Right atrium auricular region (tissue), 2 donors: Measurements from ENCODE around the gene RNU7-1. TPM values are rescaled to one million over a fixed set of nuclear protein-coding genes. Genes with fewer than 3 reads are reported as not detected.
A peak's percentile ranks its signal among the peaks of the same experiment; 100 is the strongest.

Experiments
- DNase-seq: peaks from one replicate; pipeline ENCODE4 v3.0.0-alpha.2; 2019; ENCODE audit warnings: low spot score
- H3K27ac ChIP-seq, 2 donors: fragments of 200-600 bp; sonication (generic); 1 replicate in 1 of 2; 2 replicates in 1 of 2; pipeline ENCODE4 v1.5.1; 2016 to 2019
- H3K27me3 ChIP-seq, 2 donors: fragments of 200-600 bp; sonication (generic); one replicate each; pipeline versions ENCODE4 v1.5.1 to v1.6.0; 2017 to 2019
- H3K36me3 ChIP-seq: fragments of 200-600 bp; sonication (generic); one replicate; pipeline ENCODE4 v1.5.1; 2016
- H3K4me1 ChIP-seq, 2 donors: fragments of 200-600 bp; sonication (generic); one replicate each; pipeline versions ENCODE4 v1.5.1 to v1.6.0; 2017 to 2019
- H3K4me3 ChIP-seq, 2 donors: fragments of 200-600 bp; sonication (generic); 1 replicate in 1 of 2; 2 replicates in 1 of 2; pipeline ENCODE4 v1.5.1; 2017 to 2019; ENCODE audit warnings: mild to moderate bottlenecking in 1 of 2, moderate library complexity in 1 of 2
- H3K9me3 ChIP-seq, 2 donors: fragments of 200-600 bp; sonication (generic); one replicate each; pipeline ENCODE4 v1.5.1; 2019
- total RNA-seq, 2 donors: library from RNA; depleted of rRNA; stranded (reverse); fragments of >200 nt; gene quantifications; one replicate each; pipeline ENCODE4 v1.1.0, GENCODE V29; 2016
- TF ChIP-seq, protein P1 (sequence below), 2 donors: fragments of 200-600 bp; sonication (generic); IDR thresholded peaks; one replicate each; pipeline ENCODE4 v1.5.1; 2019; ENCODE audit warnings: antibody characterized with exemption in 2 of 2

The RNU7-1 gene
- total RNA-seq, 2 donors from 2014 or later: not detected

DNA sequence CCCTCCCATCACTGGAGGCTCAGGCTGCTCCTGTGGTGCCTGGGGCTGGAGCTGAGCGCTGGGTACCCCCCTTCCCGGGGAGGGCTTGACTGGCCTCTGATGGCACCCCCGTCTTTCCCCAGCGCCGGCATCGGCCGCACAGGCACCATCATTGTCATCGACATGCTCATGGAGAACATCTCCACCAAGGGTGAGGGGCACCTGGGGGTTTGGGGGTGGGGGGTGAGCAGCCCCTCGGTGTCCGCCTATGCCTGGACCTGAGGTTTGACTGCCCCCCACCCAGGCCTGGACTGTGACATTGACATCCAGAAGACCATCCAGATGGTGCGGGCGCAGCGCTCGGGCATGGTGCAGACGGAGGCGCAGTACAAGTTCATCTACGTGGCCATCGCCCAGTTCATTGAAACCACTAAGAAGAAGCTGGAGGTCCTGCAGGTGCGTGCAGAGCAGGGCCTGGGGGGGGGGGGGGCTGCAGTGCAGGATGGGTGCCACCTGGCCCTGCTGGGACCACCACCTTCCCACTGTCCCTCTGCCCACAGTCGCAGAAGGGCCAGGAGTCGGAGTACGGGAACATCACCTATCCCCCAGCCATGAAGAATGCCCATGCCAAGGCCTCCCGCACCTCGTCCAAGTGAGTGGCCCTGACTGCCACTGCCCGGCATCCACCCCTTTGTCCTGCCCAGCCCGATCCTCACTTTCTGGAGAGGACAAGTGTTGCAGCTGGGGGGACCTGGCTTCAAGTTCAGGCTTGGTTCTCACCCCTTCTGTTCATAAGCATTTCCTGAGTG is 16.4 kb downstream of the RNU7-1 start:
- Histone ChIP-seq H3K36me3 (no peaks in the 10 kb centered on the region), H3K4me3 (no peak overlapping the region), H3K9me3 (no peaks in the 10 kb centered on the region), H3K4me1 (peaks cover 0 to 48% of the 10 kb centered on the region in 2 donors), H3K27me3 (no peaks in the 10 kb centered on the region), H3K27ac (peak overlapping the region; percentile 35 to 74)
- no peak for DNase-seq
- TF ChIP-seq, protein P1, sequence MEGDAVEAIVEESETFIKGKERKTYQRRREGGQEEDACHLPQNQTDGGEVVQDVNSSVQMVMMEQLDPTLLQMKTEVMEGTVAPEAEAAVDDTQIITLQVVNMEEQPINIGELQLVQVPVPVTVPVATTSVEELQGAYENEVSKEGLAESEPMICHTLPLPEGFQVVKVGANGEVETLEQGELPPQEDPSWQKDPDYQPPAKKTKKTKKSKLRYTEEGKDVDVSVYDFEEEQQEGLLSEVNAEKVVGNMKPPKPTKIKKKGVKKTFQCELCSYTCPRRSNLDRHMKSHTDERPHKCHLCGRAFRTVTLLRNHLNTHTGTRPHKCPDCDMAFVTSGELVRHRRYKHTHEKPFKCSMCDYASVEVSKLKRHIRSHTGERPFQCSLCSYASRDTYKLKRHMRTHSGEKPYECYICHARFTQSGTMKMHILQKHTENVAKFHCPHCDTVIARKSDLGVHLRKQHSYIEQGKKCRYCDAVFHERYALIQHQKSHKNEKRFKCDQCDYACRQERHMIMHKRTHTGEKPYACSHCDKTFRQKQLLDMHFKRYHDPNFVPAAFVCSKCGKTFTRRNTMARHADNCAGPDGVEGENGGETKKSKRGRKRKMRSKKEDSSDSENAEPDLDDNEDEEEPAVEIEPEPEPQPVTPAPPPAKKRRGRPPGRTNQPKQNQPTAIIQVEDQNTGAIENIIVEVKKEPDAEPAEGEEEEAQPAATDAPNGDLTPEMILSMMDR (IDR thresholded peaks at IDR 0.05): no peak

DNA sequence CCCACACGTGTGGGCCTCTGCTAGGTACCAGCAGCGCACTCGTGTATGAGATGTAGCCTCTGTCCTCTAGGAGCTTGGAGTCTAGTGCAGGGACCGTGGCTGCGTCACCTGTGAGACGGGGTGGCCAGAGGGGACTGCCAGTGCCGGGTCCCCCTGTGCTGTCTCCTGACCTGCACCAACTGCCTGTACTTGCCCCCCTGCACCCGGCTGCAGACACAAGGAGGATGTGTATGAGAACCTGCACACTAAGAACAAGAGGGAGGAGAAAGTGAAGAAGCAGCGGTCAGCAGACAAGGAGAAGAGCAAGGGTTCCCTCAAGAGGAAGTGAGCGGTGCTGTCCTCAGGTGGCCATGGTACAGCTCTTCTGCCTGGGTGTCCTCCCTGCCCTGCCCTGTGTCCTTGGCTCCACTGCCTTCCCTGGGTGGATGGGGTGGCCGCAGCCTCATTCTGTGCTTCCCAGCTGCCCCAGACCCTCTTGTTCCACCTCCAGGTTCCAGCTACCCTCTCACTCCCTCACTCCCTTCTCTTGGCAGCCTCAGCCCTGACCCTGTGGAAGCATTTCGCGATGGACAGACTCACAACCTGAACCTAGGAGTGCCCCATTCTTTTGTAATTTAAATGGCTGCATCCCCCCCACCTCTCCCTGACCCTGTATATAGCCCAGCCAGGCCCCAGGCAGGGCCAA is 17.1 kb downstream of the RNU7-1 start:
- peaks cover 0 to 51% of the 10 kb centered on the region in 2 donors for H3K4me1 ChIP-seq
- no peak for DNase-seq
- H3K27me3 ChIP-seq: no peaks in the 10 kb centered on the region
- TF ChIP-seq, protein P1 (IDR thresholded peaks at IDR 0.05): no peak
- H3K36me3 ChIP-seq: peaks cover 6% of the 10 kb centered on the region
- H3K9me3 ChIP-seq: no peaks in the 10 kb centered on the region
- no peak overlapping the region for H3K4me3 ChIP-seq
- H3K27ac ChIP-seq: peak overlapping the region; percentile 67 to 74

DNA sequence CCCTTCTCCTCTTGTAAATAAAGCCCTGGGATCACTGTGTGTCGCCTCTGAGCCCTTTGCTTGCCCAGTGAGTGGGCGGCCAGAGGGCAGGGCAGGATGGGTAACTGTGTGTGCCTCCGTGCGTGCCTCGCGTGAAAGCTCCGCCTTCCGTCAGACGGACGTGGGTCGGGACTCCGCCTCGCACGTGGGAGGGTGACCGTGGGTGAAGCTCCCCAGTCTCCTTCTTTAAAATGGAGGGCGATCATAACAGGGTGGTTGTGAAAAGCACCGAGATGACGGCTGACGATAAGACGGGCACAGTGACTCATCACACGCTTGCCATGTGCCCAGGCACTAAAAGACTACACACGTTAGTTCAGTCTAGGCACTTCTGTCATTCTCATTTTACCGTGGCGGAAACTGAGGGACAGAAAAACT is 17.7 kb downstream of the RNU7-1 start:
- H3K27me3 ChIP-seq: no peaks in the 10 kb centered on the region
- peak overlapping the region in 1 of 2 donors; percentile 27 for H3K4me3 ChIP-seq
- peak; percentile 79 for DNase-seq
- H3K36me3 ChIP-seq: peaks cover 12% of the 10 kb centered on the region
- no peaks in the 10 kb centered on the region for H3K9me3 ChIP-seq
- peak overlapping the region; percentile 67 to 74 for H3K27ac ChIP-seq
- TF ChIP-seq, protein P1 (IDR thresholded peaks at IDR 0.05): no peak
- H3K4me1 ChIP-seq: peaks cover 0 to 51% of the 10 kb centered on the region in 2 donors

DNA sequence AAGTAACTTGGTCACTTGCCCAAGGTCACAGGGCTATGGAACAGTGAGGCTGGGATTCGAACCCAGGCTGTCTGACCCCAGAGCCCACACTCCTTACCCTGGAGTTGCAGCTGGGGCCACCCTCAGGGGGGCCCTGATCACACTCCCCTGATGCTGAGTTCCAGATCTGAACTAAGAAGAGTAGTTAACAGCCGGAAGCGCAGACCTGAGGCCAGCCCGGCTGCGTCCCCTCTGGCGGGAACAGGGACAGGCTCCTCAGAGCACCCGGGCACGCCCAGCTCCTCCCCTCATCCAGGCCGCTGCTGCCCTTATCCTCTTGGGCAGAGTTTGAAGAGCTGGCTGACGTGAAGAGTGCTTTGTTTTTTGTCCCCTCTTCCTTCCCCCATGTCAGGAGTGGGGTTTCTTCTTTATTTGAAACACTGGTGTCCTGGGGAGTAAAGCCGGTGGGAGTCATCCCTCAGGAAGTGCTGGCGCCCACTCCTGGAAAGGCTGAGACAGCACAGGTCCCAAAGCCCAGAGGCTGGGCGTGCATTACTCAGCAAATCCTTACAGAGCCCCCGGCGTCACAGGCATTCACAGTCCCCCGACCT is 18.2 kb downstream of the RNU7-1 start:
- H3K4me3 ChIP-seq: peak overlapping the region in 1 of 2 donors; percentile 27
- DNase-seq: peak; percentile 86
- H3K27ac ChIP-seq: peak overlapping the region; percentile 67 to 74
- no peaks in the 10 kb centered on the region for H3K27me3 ChIP-seq
- TF ChIP-seq, protein P1 (IDR thresholded peaks at IDR 0.05): peak; percentile 41 to 53
- peaks cover 17% of the 10 kb centered on the region for H3K36me3 ChIP-seq
- H3K4me1 ChIP-seq: peaks cover 0 to 51% of the 10 kb centered on the region in 2 donors
- no peaks in the 10 kb centered on the region for H3K9me3 ChIP-seq

DNA sequence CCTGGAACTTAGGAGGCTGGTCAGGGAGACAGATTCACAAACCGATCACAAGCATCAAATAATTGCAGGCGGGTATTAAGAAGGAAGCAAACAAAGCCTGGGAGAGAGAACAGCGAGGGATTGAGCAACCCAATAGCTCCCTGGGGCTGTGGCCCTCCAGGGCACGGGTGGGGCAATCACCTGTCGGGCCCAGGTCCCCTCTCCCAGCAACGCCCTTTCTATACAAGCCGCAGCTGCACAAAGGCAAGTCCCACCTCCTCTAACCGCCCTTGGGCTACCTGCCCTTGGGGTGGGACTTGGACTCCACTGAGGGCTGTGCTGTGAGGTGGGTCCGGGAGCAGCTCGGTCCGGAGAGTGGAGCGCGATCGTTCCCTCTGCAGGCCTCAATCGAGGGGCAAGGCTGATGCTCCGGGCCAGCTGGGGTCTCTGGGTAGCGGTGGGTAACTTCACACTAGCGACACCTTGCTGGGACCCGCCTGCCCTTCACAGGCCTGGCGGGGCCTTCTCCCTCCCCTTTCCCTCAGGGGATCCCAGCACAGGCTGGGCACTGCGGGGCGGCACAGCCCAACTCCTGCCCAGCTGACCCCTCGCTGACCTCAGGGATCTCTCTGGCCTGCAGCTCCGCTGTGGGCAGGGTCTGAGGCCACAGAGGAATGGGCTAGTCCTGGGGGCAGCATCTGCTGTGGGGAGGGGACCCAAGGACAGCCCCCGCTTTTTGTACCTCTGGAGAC is 18.8 kb downstream of the RNU7-1 start:
- H3K27ac ChIP-seq: peak overlapping the region; percentile 67 to 74
- H3K4me1 ChIP-seq: peaks cover 0 to 51% of the 10 kb centered on the region in 2 donors
- H3K27me3 ChIP-seq: no peaks in the 10 kb centered on the region
- no peaks in the 10 kb centered on the region for H3K9me3 ChIP-seq
- peaks cover 23% of the 10 kb centered on the region for H3K36me3 ChIP-seq
- peak overlapping the region in 1 of 2 donors; percentile 27 for H3K4me3 ChIP-seq
- no peak for DNase-seq
- TF ChIP-seq, protein P1 (IDR thresholded peaks at IDR 0.05): no peak
